ENCODE results near the gene CASP7.
"Not testable (repeated sequence)": the region's sequence is repeated elsewhere in the genome, so short reads cannot be mapped to it uniquely, and the experiment has no call there.

Gene CASP7

GRCh38 chr10:113753020-113753692 lies 73.4 kb downstream of the CASP7 start:
- DNase-seq (ENCODE audit: low spot score in 2 of 2) (no peak), ATAC-seq (replicated peaks; ENCODE audit: extremely low read depth, poor library complexity, severe bottlenecking) (no peak)
- Mint-ChIP-seq H3K4me3 (no peak overlapping the region), H3K27ac (ENCODE audit: low read depth) (no peak overlapping the region), H3K36me3 (ENCODE audit: insufficient read depth) (no peaks in the 10 kb centered on the region), H3K9me3 (no peaks in the 10 kb centered on the region), H3K27me3 (peaks cover 49% of the 10 kb centered on the region), H3K4me1 (no peaks in the 10 kb centered on the region)

GRCh38 chr10:113754125-113754524 lies 74.4 kb downstream of the CASP7 start:
- DNase-seq (ENCODE audit: low spot score in 2 of 2) (no peak), ATAC-seq (replicated peaks; ENCODE audit: extremely low read depth, poor library complexity, severe bottlenecking) (no peak)
- Mint-ChIP-seq H3K27ac (ENCODE audit: low read depth) (no peak overlapping the region), H3K4me1 (no peaks in the 10 kb centered on the region), H3K27me3 (peaks cover 49% of the 10 kb centered on the region), H3K4me3 (no peak overlapping the region), H3K36me3 (ENCODE audit: insufficient read depth) (no peaks in the 10 kb centered on the region), H3K9me3 (no peaks in the 10 kb centered on the region)

- H3K36me3 Mint-ChIP-seq (ENCODE audit: insufficient read depth): no peaks in the 10 kb centered on the region
- peaks cover 49% of the 10 kb centered on the region for H3K27me3 Mint-ChIP-seq
- ATAC-seq (replicated peaks; ENCODE audit: extremely low read depth, poor library complexity, severe bottlenecking): no peak
- H3K4me1 Mint-ChIP-seq: no peaks in the 10 kb centered on the region
- DNase-seq (ENCODE audit: low spot score in 2 of 2): no peak
- no peak overlapping the region for H3K27ac Mint-ChIP-seq (ENCODE audit: low read depth)
- H3K4me3 Mint-ChIP-seq: no peak overlapping the region
- no peaks in the 10 kb centered on the region for H3K9me3 Mint-ChIP-seq
Measured at GRCh38 chr10:113754768-113755167, 75.1 kb downstream of the CASP7 start.

GRCh38 chr10:113756940-113757543 lies 77.3 kb downstream of the CASP7 start:
- DNase-seq (ENCODE audit: low spot score in 2 of 2) (no peak), ATAC-seq (replicated peaks; ENCODE audit: extremely low read depth, poor library complexity, severe bottlenecking) (no peak)
- Mint-ChIP-seq H3K27me3 (peaks cover 45% of the 10 kb centered on the region), H3K27ac (ENCODE audit: low read depth) (no peak overlapping the region), H3K9me3 (no peaks in the 10 kb centered on the region), H3K4me1 (no peaks in the 10 kb centered on the region), H3K36me3 (ENCODE audit: insufficient read depth) (no peaks in the 10 kb centered on the region), H3K4me3 (no peak overlapping the region)

GRCh38 chr10:113762083-113762482 lies 82.4 kb downstream of the CASP7 start:
- no peak for DNase-seq (ENCODE audit: low spot score in 2 of 2)
- no peaks in the 10 kb centered on the region for H3K36me3 Mint-ChIP-seq (ENCODE audit: insufficient read depth)

GRCh38 chr10:113764582-113764981 lies 84.9 kb downstream of the CASP7 start:
- ATAC-seq (replicated peaks; ENCODE audit: extremely low read depth, poor library complexity, severe bottlenecking) (no peak), DNase-seq (ENCODE audit: low spot score in 2 of 2) (no peak)
- no peak overlapping the region for H3K4me3 Mint-ChIP-seq
- H3K27me3 Mint-ChIP-seq: peaks cover 62% of the 10 kb centered on the region
- no peaks in the 10 kb centered on the region for H3K36me3 Mint-ChIP-seq (ENCODE audit: insufficient read depth)
- H3K4me1 Mint-ChIP-seq: no peaks in the 10 kb centered on the region
- peaks cover 7% of the 10 kb centered on the region for H3K9me3 Mint-ChIP-seq
- no peak overlapping the region for H3K27ac Mint-ChIP-seq (ENCODE audit: low read depth)

More at GRCh38 chr10:113762083-113762482, 82.4 kb downstream of the CASP7 start:
- peaks cover 40% of the 10 kb centered on the region for H3K27me3 Mint-ChIP-seq
- no peak overlapping the region for H3K27ac Mint-ChIP-seq (ENCODE audit: low read depth)
- ATAC-seq (replicated peaks; ENCODE audit: extremely low read depth, poor library complexity, severe bottlenecking): no peak
- no peaks in the 10 kb centered on the region for H3K4me1 Mint-ChIP-seq
- H3K4me3 Mint-ChIP-seq: no peak overlapping the region
- peaks cover 7% of the 10 kb centered on the region for H3K9me3 Mint-ChIP-seq

- DNase-seq (ENCODE audit: low spot score in 2 of 2): no peak
- Mint-ChIP-seq H3K27me3 (peaks cover 76% of the 10 kb centered on the region), H3K36me3 (ENCODE audit: insufficient read depth) (no peaks in the 10 kb centered on the region), H3K4me3 (no peak overlapping the region), H3K27ac (ENCODE audit: low read depth) (no peak overlapping the region), H3K4me1 (no peaks in the 10 kb centered on the region), H3K9me3 (peaks cover 7% of the 10 kb centered on the region)
- ATAC-seq (replicated peaks; ENCODE audit: extremely low read depth, poor library complexity, severe bottlenecking): no peak
Measured at GRCh38 chr10:113765910-113766309, 86.2 kb downstream of the CASP7 start.

- Mint-ChIP-seq H3K4me3 (no peak overlapping the region), H3K36me3 (ENCODE audit: insufficient read depth) (peaks cover 2% of the 10 kb centered on the region), H3K27me3 (peaks cover 89% of the 10 kb centered on the region), H3K27ac (ENCODE audit: low read depth) (no peak overlapping the region), H3K9me3 (peaks cover 7% of the 10 kb centered on the region), H3K4me1 (no peaks in the 10 kb centered on the region)
- DNase-seq (ENCODE audit: low spot score in 2 of 2): no peak
- ATAC-seq (replicated peaks; ENCODE audit: extremely low read depth, poor library complexity, severe bottlenecking): no peak
Measured at GRCh38 chr10:113767222-113767621, 87.5 kb downstream of the CASP7 start.

GRCh38 chr10:113770346-113770745 lies 90.6 kb downstream of the CASP7 start:
- Mint-ChIP-seq H3K27me3 (peaks cover 71% of the 10 kb centered on the region), H3K9me3 (no peaks in the 10 kb centered on the region), H3K36me3 (ENCODE audit: insufficient read depth) (peaks cover 2% of the 10 kb centered on the region), H3K27ac (ENCODE audit: low read depth) (no peak overlapping the region), H3K4me3 (no peak overlapping the region), H3K4me1 (no peaks in the 10 kb centered on the region)
- DNase-seq (ENCODE audit: low spot score in 2 of 2) (no peak), ATAC-seq (replicated peaks; ENCODE audit: extremely low read depth, poor library complexity, severe bottlenecking) (no peak)

GRCh38 chr10:113771131-113771530 lies 91.4 kb downstream of the CASP7 start:
- not testable (repeated sequence) for H3K9me3 Mint-ChIP-seq; H3K36me3 Mint-ChIP-seq (ENCODE audit: insufficient read depth); DNase-seq (ENCODE audit: low spot score in 2 of 2); ATAC-seq (replicated peaks; ENCODE audit: extremely low read depth, poor library complexity, severe bottlenecking); H3K4me1 Mint-ChIP-seq; H3K27ac Mint-ChIP-seq (ENCODE audit: low read depth); H3K4me3 Mint-ChIP-seq
- peaks cover 63% of the 10 kb centered on the region for H3K27me3 Mint-ChIP-seq

- Mint-ChIP-seq H3K27me3 (peaks cover 31% of the 10 kb centered on the region), H3K27ac (ENCODE audit: low read depth) (no peak overlapping the region), H3K4me1 (no peaks in the 10 kb centered on the region)
Measured at GRCh38 chr10:113775686-113776294, 96.1 kb downstream of the CASP7 start.

GRCh38 chr10:113776553-113776952 lies 96.8 kb downstream of the CASP7 start:
- H3K36me3 Mint-ChIP-seq (ENCODE audit: insufficient read depth): no peaks in the 10 kb centered on the region
- no peak overlapping the region for H3K4me3 Mint-ChIP-seq
- peaks cover 29% of the 10 kb centered on the region for H3K27me3 Mint-ChIP-seq
- no peaks in the 10 kb centered on the region for H3K9me3 Mint-ChIP-seq
- H3K4me1 Mint-ChIP-seq: no peaks in the 10 kb centered on the region
- no peak overlapping the region for H3K27ac Mint-ChIP-seq (ENCODE audit: low read depth)
- DNase-seq (ENCODE audit: low spot score in 2 of 2): no peak
- ATAC-seq (replicated peaks; ENCODE audit: extremely low read depth, poor library complexity, severe bottlenecking): no peak

More at GRCh38 chr10:113775686-113776294, 96.1 kb downstream of the CASP7 start:
- ATAC-seq (replicated peaks; ENCODE audit: extremely low read depth, poor library complexity, severe bottlenecking): no peak
- DNase-seq (ENCODE audit: low spot score in 2 of 2): no peak
- no peaks in the 10 kb centered on the region for H3K9me3 Mint-ChIP-seq
- no peak overlapping the region for H3K4me3 Mint-ChIP-seq
- peaks cover 2% of the 10 kb centered on the region for H3K36me3 Mint-ChIP-seq (ENCODE audit: insufficient read depth)

Measured in central memory CD8-positive, alpha-beta T cell (primary cell).